ENCODE results near the gene DSCAML1. TPM values are rescaled to one million over a fixed set of nuclear protein-coding genes. Genes with fewer than 3 reads are reported as not detected.

The DSCAML1 gene
- total RNA-seq, 1 experiment from 2014 or later, result 0.15 TPM

DNA sequence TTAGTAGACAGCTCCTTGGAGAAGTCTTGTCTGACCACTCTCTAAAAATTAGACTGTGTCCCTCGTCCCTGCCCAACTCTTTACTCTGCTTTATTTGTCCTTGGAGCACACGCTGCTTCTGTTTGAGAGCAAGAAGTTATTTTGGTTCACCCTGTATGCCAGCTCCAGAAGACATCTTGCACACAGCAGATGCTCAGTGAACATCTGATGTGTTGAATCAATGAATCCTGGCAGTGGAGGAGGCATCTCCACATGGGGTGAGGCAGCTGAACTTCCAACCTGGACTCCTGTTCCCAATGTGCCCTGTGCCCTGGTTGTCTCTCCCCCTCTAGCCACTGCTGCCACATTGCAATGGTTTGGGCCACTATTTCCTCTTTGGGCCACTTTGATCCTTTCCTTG, 255.8 kb downstream of the DSCAML1 start:
- Histone ChIP-seq H3K79me2 (ENCODE audit: insufficient read depth, low read length) (no peaks in the 10 kb centered on the region), H4K91ac (ENCODE audit: insufficient read length, low read depth, low read length) (no peak overlapping the region), H3K14ac (ENCODE audit: insufficient read depth, low read length) (no peak overlapping the region), H3K79me1 (ENCODE audit: insufficient read depth, low read depth, low read length, poor library complexity, severe bottlenecking) (no peaks in the 10 kb centered on the region), H3K4ac (ENCODE audit: low read depth, low read length) (no peak overlapping the region), H3K4me1 (ENCODE audit: insufficient read depth, low read length) (peaks cover 2% of the 10 kb centered on the region), H3K23me2 (ENCODE audit: insufficient read length, low read depth, low read length, poor library complexity, severe bottlenecking) (no peaks in the 10 kb centered on the region), H3K9ac (ENCODE audit: extremely low read depth, insufficient read length, low read length) (no peak overlapping the region), H4K20me1 (ENCODE audit: control insufficient read depth, insufficient read depth, insufficient read length) (no peaks in the 10 kb centered on the region), H2AFZ (ENCODE audit: low read length) (no peak overlapping the region), H3K4me2 (ENCODE audit: insufficient read depth, insufficient read length, low read length) (no peak overlapping the region), H4K5ac (ENCODE audit: insufficient read length, low read depth, low read length) (no peak overlapping the region), H2BK120ac (ENCODE audit: low read depth, low read length, poor library complexity, severe bottlenecking) (no peak overlapping the region), H3K23ac (ENCODE audit: insufficient read length, low read depth, low read length) (no peak overlapping the region), H3K27ac (ENCODE audit: insufficient read length, low read depth, low read length) (no peak overlapping the region), H4K8ac (replicated peaks; ENCODE audit: insufficient read length, low read depth, low read length) (no peak overlapping the region), H3T11ph (ENCODE audit: low read length) (no peak overlapping the region), H2BK5ac (ENCODE audit: insufficient read length, low read length) (no peak overlapping the region), H3K56ac (ENCODE audit: insufficient read length, low read depth, low read length) (no peak overlapping the region), H3K27me3 (ENCODE audit: insufficient read depth, low read length) (no peaks in the 10 kb centered on the region), H3K18ac (ENCODE audit: insufficient read length, low read depth, low read length) (no peak overlapping the region), H2AK5ac (ENCODE audit: insufficient read length, low read length) (no peak overlapping the region), H3K9me3 (ENCODE audit: control insufficient read depth, low read depth, low read length) (no peaks in the 10 kb centered on the region), H2BK12ac (ENCODE audit: insufficient read length, low read depth, low read length) (no peak overlapping the region), H2BK15ac (ENCODE audit: low read depth, low read length) (no peak overlapping the region), H2BK20ac (ENCODE audit: low read depth, low read length, poor library complexity, severe bottlenecking) (no peak overlapping the region)
- H3K9me3 Mint-ChIP-seq, result no peaks in the 10 kb centered on the region
- no peak overlapping the region for H3K27ac Mint-ChIP-seq
- no peak overlapping the region for H3K4me3 Mint-ChIP-seq
- no peak for DNase-seq
- H3K4me1 Mint-ChIP-seq, result peaks cover 10 to 28% of the 10 kb centered on the region in 2 experiments
- TF ChIP-seq CTCF (conservative IDR thresholded peaks at IDR 0.05), result no peak
- WGBS (ENCODE audit: extremely low coverage, insufficient read length, low lambda C conversion rate), result no CpG with 5 or more reads among the region's 2 CpGs
- peaks cover 13% of the 10 kb centered on the region for H3K27me3 Mint-ChIP-seq (ENCODE audit: low read depth)
- H3K36me3 Mint-ChIP-seq (ENCODE audit: insufficient read depth in 1 of 3, low read depth in 3 of 3), result no peaks in the 10 kb centered on the region

Measured in H9 (cell line).